DND-41 (cell line): Measurements from ENCODE around the gene THSD4.

Experiments used
- ATAC-seq: fragments of 200-7000 bp; cut with Tn5 transposase; 3 replicates; pipeline ENCODE4 v1.9.1; 2021; ENCODE audit warnings: low read depth; ENCODE audit not compliant: insufficient read depth
- DNase-seq: peaks from one replicate; pipeline ENCODE4 v3.0.0-alpha.2; 2020
- H2AFZ ChIP-seq: 2 replicates; pipeline ENCODE4 v1.6.0; 2012; ENCODE audit warnings: low read depth, low read length
- H3K27ac ChIP-seq: 2 replicates; pipeline ENCODE4 v1.5.1; 2012; ENCODE audit warnings: low read length, inconsistent platforms
- H3K27me3 ChIP-seq: fragments of 200-600 bp; sonication (generic); 2 replicates; pipeline ENCODE4 v1.6.0; 2012; ENCODE audit warnings: low read length, mild to moderate bottlenecking, inconsistent platforms; ENCODE audit not compliant: insufficient read depth, poor library complexity
- H3K36me3 ChIP-seq: 2 replicates; pipeline ENCODE4 v1.5.1; 2012; ENCODE audit warnings: low read length, inconsistent platforms; ENCODE audit not compliant: insufficient read depth
- H3K4me1 ChIP-seq: 2 replicates; pipeline ENCODE4 v1.5.1; 2012; ENCODE audit warnings: mild to moderate bottlenecking, low read length; ENCODE audit not compliant: insufficient read depth
- H3K4me2 ChIP-seq: 2 replicates; pipeline ENCODE4 v1.6.0; 2012; ENCODE audit warnings: mild to moderate bottlenecking, moderate library complexity, low read length, inconsistent platforms; ENCODE audit not compliant: insufficient read depth
- H3K4me3 ChIP-seq, 2 experiments: fragments of 200-600 bp in 1 of 2; shearing (Covaris generic) in 1 of 2; 2 replicates each; pipeline ENCODE4 v1.5.1; 2012 to 2016; ENCODE audit warnings: inconsistent platforms in 2 of 2, low read length in 2 of 2, mild to moderate bottlenecking in 2 of 2, low read depth in 1 of 2, moderate library complexity in 1 of 2
- H3K79me2 ChIP-seq: 2 replicates; pipeline ENCODE4 v1.6.0; 2012; ENCODE audit warnings: low read length, inconsistent platforms; ENCODE audit not compliant: insufficient read depth
- H3K9ac ChIP-seq: 2 replicates; pipeline ENCODE4 v1.6.0; 2012; ENCODE audit warnings: low read depth, mild to moderate bottlenecking, inconsistent platforms, low read length, moderate library complexity
- H3K9me3 ChIP-seq: 2 replicates; pipeline ENCODE4 v1.5.1; 2012; ENCODE audit warnings: low read length, moderate library complexity, mild to moderate bottlenecking, inconsistent platforms; ENCODE audit not compliant: insufficient read depth, severe bottlenecking
- H4K20me1 ChIP-seq: 2 replicates; pipeline ENCODE4 v1.6.0; 2012; ENCODE audit warnings: low read length; ENCODE audit not compliant: insufficient read depth
- CTCF ChIP-seq: IDR thresholded peaks from 2 replicates; pipeline ENCODE4 v1.5.1; 2012; ENCODE audit warnings: borderline replicate concordance, low read length, moderate library complexity, mild to moderate bottlenecking; ENCODE audit not compliant: poor library complexity, severe bottlenecking; ENCODE audit errors: extremely low read depth
- EZH2 ChIP-seq: IDR thresholded peaks from 3 replicates; pipeline ENCODE4 v1.6.1; 2012; ENCODE audit warnings: borderline replicate concordance, low read depth, mild to moderate bottlenecking, moderate library complexity, low read length, inconsistent platforms; ENCODE audit not compliant: severe bottlenecking

Gene THSD4

GRCh38 chr15:71105444-71105843 is 9.8 kb upstream of the THSD4 start:
- H3K27ac ChIP-seq, result no peak overlapping the region
- H3K9ac ChIP-seq, result no peak overlapping the region
- no peak overlapping the region for H3K4me3 ChIP-seq
- H4K20me1 ChIP-seq, result no peaks in the 10 kb centered on the region
- H3K79me2 ChIP-seq, result no peaks in the 10 kb centered on the region
- H3K36me3 ChIP-seq, result no peaks in the 10 kb centered on the region
- no peaks in the 10 kb centered on the region for H3K4me1 ChIP-seq
- TF ChIP-seq CTCF, result no peak
- TF ChIP-seq EZH2, result no peak
- no peaks in the 10 kb centered on the region for H3K27me3 ChIP-seq
- no peak for DNase-seq
- no peak overlapping the region for H3K4me2 ChIP-seq
- no peak overlapping the region for H2AFZ ChIP-seq
- no peaks in the 10 kb centered on the region for H3K9me3 ChIP-seq
- no peak for ATAC-seq

GRCh38 chr15:71106802-71107500 is 8.3 kb upstream of the THSD4 start:
- Histone ChIP-seq H3K9ac (no peak overlapping the region), H3K9me3 (no peaks in the 10 kb centered on the region), H3K27me3 (no peaks in the 10 kb centered on the region), H3K36me3 (no peaks in the 10 kb centered on the region), H2AFZ (no peak overlapping the region), H4K20me1 (no peaks in the 10 kb centered on the region), H3K4me3 (no peak overlapping the region), H3K27ac (no peak overlapping the region), H3K4me2 (no peak overlapping the region), H3K4me1 (no peaks in the 10 kb centered on the region), H3K79me2 (no peaks in the 10 kb centered on the region)
- ATAC-seq (no peak), DNase-seq (no peak)
- TF ChIP-seq EZH2, result no peak
- TF ChIP-seq CTCF, result no peak

GRCh38 chr15:71107501-71107815 is 7.8 kb upstream of the THSD4 start:
- Histone ChIP-seq H3K4me2 (no peak overlapping the region), H3K36me3 (no peaks in the 10 kb centered on the region)

More at GRCh38 chr15:71107501-71107815, 7.8 kb upstream of the THSD4 start:
- Histone ChIP-seq H3K4me3 (no peak overlapping the region), H3K9ac (no peak overlapping the region), H3K4me1 (no peaks in the 10 kb centered on the region), H3K9me3 (no peaks in the 10 kb centered on the region), H3K27ac (no peak overlapping the region), H3K79me2 (no peaks in the 10 kb centered on the region), H3K27me3 (no peaks in the 10 kb centered on the region), H2AFZ (no peak overlapping the region), H4K20me1 (no peaks in the 10 kb centered on the region)
- TF ChIP-seq EZH2, result no peak
- TF ChIP-seq CTCF, result no peak
- ATAC-seq (no peak), DNase-seq (no peak)
